GM13977 (cell line): ENCODE data around the gene TMEM132D.

Experiments used
- DNase-seq: peaks from one replicate; pipeline ENCODE4 v3.0.0; 2012; ENCODE audit warnings: low spot score
- in situ Hi-C: fragments of 300-500 bp; cut with MboI; formaldehyde crosslinking; loops from one replicate; pipeline ENCODE4 v1.12.0; 2022; ENCODE audit warnings: low sequenced_read_pairs, low pct_unique_long_range_greater_than_20kb, mixed read lengths, inconsistent platforms; ENCODE audit not compliant: unreplicated experiment
- TF ChIP-seq, protein P1 (sequence below): IDR thresholded peaks from 2 replicates; pipeline ENCODE4 v1.5.1; 2012; ENCODE audit warnings: mild to moderate bottlenecking, control low read depth; ENCODE audit not compliant: insufficient read depth; ENCODE audit errors: extremely low read depth, missing control alignments

The TMEM132D gene

DNA sequence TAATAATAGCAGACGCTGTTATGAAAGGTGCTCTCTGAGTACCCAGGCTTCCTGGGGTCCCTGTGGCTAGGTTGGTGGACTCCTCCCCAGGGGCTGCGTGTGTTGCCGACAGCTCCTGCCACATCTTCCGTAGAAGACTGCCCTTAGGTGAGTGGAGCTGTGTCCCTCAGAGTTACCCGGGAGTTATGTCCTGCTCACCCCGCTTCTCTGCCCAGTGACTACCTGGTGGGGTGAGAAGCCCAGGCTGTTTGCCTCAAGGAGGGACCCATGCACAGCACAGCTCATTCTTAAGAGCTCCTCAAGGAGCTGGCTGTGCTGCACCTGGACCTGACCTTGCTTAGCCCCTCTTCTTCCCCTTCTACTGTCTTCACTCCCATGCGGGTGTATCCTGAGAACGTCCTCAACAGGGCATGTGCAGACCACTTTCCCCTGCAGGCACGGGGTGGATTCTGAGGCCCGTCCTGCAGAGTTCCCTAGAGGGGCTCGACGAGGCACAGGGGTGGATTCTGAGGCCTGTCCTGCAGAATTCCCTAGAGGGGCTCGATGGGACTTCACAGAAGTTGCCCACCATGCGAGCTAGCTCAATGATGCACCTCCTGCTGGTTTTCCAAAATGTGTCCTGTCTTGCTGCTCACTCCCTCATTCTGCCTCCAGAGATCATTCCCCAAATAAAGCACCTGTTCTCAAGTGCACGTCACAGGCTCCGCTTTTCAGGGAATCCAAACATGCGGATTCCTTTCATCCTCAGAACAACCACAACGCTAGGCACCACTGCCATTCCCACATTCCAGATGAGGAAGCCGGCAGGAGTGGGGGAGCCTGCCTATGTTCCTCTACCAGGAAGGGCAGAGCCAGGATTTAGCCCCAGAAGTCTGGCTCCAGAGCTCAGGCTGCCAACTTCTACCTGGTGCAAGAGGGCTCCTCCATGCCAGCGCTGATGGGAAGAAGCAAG lies 818.7 kb downstream of the TMEM132D start:
- DNase-seq, result no peak
- in situ Hi-C loops, result no loop called here
- TF ChIP-seq, protein P1, sequence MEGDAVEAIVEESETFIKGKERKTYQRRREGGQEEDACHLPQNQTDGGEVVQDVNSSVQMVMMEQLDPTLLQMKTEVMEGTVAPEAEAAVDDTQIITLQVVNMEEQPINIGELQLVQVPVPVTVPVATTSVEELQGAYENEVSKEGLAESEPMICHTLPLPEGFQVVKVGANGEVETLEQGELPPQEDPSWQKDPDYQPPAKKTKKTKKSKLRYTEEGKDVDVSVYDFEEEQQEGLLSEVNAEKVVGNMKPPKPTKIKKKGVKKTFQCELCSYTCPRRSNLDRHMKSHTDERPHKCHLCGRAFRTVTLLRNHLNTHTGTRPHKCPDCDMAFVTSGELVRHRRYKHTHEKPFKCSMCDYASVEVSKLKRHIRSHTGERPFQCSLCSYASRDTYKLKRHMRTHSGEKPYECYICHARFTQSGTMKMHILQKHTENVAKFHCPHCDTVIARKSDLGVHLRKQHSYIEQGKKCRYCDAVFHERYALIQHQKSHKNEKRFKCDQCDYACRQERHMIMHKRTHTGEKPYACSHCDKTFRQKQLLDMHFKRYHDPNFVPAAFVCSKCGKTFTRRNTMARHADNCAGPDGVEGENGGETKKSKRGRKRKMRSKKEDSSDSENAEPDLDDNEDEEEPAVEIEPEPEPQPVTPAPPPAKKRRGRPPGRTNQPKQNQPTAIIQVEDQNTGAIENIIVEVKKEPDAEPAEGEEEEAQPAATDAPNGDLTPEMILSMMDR, result no peak

DNA sequence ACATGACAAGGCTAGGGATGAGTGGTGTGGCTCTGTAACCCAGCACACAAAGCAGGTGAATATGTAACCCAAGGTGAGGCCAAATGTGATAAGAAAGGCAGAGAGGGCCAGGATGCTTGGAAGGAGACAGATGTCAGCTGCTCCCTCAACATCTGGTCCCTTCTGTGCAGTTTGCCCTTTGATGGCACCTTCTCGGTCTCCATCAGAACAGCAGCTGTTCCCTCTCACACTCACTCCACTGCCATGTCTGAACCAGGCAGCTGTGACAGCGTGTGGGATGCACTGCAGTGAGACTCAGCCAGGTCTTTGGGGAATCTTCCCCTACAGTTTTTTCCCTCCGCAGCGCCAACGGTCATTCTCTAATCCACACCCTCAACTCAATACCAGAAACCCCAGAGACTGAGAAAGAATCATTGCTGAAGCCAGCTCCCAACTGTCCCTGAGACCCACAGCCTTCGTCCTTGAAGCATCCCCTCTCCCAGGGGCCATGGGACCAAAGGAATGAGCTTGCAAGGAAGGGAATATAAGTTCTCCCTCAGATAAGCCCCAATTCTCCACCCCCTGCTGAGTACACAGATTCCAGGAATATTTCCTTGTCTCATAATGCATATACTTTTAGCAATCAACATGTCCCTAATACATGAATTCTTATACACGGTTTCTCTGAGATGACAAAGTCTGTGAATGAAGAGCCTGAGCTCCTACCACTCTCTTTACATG lies 820.5 kb downstream of the TMEM132D start:
- TF ChIP-seq, protein P1, result no peak
- in situ Hi-C loops, result no loop called here
- DNase-seq, result no peak

DNA sequence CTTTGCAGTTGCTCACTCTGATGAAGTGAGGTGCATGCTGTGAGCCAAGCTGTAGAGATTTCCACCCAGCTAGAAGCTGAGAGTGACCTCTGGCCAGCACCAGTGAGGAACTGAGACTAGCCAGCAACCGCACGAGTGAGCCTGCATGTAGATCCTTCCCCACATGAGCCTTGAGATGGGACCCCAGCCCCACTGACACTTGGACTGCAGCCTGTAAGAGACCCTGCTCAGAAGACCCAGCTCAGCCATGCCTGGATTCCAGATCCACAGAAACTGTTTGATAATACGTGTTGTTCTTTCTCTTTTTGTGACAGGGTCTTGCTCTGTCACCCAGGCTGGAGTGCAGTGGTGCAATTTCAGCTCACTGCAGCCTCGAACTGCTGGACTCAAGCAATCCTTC lies 821.4 kb downstream of the TMEM132D start:
- TF ChIP-seq, protein P1, result no peak
- no peak for DNase-seq
- in situ Hi-C loops, result no loop called here

DNA sequence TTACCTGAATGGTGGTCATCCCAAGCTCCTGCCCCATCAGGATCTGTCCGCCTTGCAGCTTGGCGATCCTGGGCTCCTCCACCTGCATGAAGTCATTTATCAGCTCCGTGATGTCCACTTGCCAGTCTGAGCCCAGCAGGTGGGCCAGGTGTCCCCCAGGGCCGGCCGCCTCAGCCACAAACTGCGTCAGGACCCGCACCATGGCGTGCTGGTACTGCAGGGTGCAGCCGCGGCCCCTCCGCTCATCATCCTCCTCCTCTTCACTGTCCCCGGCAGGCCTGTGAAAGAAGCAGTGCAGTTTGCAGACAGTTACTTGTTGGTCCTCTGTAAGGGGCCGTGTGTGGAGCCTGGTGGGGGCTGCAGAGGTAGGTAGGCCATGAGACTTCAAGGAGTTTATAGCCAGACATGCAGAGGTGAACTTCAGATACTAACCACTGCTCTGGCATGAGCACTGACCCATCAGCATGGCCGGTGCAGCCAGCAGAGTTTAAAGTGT lies 822.0 kb downstream of the TMEM132D start:
- no peak for DNase-seq
- in situ Hi-C loops, result no loop called here
- TF ChIP-seq, protein P1, result no peak

DNA sequence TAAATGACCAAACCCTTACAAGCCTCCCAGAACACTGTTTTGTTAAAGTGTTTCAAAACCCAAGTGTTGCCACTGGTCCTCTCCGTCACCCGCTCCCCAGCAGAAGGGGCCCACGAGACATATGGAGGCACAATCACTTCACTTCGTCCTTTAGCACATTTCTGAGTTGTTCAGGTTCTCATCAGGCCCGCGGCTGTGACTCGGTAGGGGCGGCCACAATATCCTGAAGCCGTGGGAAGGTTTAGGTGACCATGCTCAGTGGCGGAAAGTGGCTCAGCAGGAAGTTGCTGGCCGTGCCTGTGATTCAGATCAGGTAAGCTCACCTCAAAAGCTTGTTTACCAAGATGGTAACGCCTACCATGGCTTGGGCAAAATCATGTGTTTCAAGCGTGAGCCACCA lies 823.0 kb downstream of the TMEM132D start:
- in situ Hi-C loops, result no loop called here

DNA sequence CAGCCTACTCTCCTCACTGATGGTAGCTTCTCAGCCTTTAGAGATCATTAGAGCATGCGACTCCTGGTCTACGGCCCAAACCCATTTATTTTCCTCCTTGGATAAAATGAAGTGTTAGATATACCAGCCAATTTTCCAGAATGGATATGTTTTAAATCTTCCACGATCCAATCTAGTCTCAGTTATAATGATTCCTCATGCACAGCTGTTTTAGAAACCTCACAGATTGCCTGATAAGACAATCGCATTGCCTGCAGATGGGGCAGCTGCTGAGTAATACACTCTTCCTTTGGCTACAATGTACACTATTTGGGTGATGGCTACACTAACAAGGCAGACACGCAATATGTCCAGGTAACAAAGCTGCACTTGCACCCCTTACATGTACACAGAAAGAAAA lies 823.4 kb downstream of the TMEM132D start:
- in situ Hi-C loops, result no loop called here
- TF ChIP-seq, protein P1, result no peak
- DNase-seq, result no peak

More for the DNA sequence above, 823.0 kb downstream of the TMEM132D start:
- no peak for DNase-seq
- TF ChIP-seq, protein P1, result no peak
